Thyroid gland (tissue), 4 donors: Measurements from ENCODE around the gene UBE2V1.

Source experiments
- CTCF ChIP-seq, 6 experiments: fragments of 200-600 bp in 3 of 6; fragments of 450-650 bp in 3 of 6; sonication (generic) in 3 of 6; IDR thresholded peaks; one replicate each; pipeline ENCODE4 v1.5.1; 2016 to 2019; ENCODE audit warnings: antibody characterized with exemption in 6 of 6, mild to moderate bottlenecking in 2 of 6, inconsistent platforms in 1 of 6, moderate library complexity in 1 of 6
- POLR2A ChIP-seq, 2 donors: fragments of 450-650 bp; IDR thresholded peaks; one replicate each; pipeline ENCODE4 v1.6.1; 2017; ENCODE audit warnings: antibody characterized with exemption in 2 of 2, mild to moderate bottlenecking in 2 of 2, moderate library complexity in 1 of 2

- TF ChIP-seq CTCF (IDR thresholded peaks at IDR 0.05) = no peak
- TF ChIP-seq POLR2A (IDR thresholded peaks at IDR 0.05) = no peak
These were observed 71.6 kb downstream of the UBE2V1 start for GRCh38 chr20:50041246-50041873.
